HUDEP-2 (cell line): ENCODE data around the gene TYRO3.
A peak's percentile ranks its signal among the peaks of the same experiment; 100 is the strongest.

ENCODE experiments used
- DNase-seq, 76 experiments: peaks; one replicate each; lab custom pipeline; 2025; ENCODE audit not compliant: unreplicated experiment in 76 of 76; lab: John Stamatoyannopoulos, UW

TYRO3 gene

DNA sequence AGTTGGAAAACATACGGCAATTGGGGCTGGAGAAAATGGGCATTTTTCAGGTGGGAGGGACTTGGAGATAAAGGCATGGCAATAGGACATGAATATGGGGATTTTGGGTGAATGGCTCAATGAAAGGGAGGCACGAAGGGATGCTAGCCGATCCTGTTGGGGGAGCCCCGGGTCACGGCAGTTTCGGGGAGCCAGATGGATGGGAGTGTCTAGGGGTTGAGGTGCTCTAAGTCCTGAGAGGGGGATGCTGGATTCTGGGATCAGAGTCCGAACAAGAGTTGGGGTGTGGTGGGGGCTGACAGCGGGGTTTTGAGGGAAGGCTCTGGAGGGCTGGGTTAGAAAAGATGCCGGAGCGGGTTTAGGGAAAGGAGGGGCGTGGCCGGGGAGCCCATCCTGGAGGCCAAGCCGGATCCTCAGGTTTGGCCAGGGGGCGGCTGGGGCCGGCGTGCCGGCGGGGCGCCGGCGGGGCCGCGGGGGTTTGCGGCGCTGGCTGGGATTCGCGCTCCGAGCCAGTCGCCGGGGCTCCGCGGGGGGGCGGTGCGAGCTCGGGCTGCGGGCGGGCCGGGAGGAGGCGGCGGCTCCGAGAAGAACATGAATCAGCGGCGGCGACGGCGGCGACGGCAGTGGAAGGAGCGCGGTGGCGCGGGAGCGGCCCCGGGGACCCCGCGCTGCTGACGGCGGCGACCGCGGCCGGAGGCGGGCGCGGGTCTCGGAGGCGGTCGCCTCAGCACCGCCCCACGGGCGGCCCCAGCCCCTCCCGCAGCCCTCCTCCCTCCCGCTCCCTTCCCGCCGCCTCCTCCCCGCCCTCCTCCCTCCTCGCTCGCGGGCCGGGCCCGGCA, at the start of gene TYRO3:
TYRO3 (plus strand) TSS at position 813 of the 839 bp plus-strand sequence. CDS start 46 bp downstream, outside the sequence.
- DNase-seq: peak in 40 of 76 experiments; percentile 16 to 66 (median 38)

DNA sequence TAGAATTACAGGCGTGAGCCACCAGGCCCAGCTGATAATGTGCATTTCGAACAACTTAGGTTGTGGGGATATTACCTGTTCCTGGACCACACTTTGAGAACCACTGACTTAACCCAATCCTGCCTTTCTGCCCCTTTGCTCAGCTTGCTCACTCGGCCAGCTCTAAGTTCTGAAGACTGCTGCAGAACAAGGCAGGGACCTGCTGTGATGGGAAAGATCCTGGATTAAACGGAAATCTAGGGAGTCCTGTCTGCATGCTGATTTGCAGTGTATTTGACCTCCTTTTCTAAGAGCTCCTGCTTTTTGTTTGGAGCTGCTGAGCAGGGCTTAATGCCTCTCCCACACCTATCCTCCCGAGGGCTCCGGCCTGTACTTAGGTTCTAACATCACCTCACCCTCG, 48.3 kb upstream of the TYRO3 start:
- DNase-seq: no peak

DNA sequence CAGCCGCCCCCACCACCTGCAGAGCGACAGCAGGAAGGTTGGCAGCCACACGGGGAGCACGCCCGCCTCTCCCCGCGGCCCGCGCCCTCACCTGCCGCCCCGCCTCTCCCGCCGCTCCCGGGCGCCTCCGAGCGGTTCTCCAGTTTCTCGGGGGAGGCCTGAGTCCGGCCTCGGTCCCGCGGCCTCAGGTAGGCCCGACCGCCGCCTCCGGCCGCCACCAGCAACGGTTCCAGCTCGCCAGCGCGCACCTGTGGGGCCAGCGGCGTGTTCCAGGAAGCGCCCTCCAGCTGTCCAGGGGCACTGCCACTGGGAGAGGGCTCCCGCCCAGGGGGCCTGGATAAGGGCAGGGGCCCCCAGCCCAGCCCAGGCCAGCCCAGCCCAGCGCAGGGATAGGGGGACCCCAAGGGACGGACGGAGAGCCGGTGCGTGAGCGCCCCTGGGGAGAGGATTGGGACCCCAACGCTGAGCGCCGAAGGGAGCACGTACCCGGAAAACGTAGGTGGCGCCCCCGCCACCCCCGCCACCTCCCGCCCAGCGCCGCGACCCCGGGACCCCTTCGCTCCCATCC, 47.6 kb upstream of the TYRO3 start:
- DNase-seq: no peak

DNA sequence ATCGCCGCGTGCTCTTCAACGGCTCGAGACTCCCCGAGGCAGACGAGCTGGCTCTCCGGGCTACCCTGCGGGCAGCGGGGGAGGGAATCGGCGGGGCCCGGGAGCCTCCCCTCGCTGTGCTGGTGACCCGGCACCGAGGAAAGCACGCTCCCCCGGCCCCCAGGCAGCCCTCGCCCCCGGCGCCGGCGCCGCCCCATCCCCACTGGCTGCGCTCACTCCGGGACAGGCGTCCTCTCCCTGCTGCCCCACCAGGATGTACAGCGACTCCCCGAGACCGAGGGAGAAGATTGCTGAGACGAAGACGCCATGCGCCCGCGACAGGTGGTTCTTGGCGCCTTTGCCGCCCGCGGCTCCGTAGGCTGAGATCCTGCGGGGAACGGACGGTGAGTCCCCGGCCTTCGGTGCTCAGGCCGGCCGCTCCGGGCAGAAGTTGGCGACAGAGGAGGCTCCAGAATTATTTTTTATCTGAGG, 47.1 kb upstream of the TYRO3 start:
- DNase-seq: no peak

DNA sequence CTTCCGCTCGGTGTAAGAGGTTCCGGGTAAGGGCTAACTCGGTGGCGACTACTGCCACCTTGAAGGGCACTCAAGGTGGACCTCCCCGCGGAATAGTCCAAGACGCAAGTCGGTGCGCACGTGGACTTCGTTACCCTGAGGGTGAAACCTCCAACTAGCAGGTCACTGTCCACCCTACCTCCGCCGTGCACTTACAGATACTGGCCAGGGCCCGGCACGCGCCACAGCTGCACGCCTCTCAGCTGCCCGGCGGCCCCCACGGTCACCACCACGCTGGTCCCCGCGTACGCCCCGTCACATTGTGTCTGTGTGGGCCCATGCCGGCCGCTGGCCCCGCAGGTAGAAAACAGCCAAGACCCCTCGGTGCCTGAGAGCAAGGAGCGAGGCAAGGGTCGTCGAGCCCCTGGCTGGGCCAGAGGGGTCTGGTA, 46.5 kb upstream of the TYRO3 start:
- no peak for DNase-seq

DNA sequence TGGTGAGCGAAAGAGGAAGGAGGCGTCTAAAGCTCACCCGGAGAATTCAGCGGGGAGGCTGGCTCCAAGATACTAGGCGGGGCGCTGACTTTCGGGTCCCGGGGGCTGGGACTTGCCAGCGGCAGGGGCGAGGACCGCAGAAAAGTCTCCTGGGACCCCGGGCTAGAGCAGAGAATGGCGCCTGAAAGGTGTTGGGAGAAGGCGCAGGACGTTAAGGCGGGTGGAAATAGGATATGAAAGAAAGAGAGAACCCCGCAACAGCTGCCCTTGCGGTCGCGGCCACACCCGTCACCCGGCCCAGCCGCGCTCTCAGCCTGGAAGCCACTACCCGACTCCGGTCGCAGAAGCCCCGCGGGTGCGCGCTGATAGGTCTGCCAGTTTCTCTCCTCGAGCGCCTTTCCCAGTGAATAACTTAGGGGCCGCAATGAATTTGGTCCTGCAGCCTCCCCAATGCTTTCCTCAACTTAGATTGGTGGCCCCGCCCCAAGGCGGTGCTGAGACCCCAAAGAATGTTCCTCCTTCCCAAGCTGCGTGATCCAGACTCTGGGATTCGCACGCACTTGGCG, 46.0 kb upstream of the TYRO3 start:
- DNase-seq: peak in 22 of 76 experiments; percentile 5 to 49 (median 18)

DNA sequence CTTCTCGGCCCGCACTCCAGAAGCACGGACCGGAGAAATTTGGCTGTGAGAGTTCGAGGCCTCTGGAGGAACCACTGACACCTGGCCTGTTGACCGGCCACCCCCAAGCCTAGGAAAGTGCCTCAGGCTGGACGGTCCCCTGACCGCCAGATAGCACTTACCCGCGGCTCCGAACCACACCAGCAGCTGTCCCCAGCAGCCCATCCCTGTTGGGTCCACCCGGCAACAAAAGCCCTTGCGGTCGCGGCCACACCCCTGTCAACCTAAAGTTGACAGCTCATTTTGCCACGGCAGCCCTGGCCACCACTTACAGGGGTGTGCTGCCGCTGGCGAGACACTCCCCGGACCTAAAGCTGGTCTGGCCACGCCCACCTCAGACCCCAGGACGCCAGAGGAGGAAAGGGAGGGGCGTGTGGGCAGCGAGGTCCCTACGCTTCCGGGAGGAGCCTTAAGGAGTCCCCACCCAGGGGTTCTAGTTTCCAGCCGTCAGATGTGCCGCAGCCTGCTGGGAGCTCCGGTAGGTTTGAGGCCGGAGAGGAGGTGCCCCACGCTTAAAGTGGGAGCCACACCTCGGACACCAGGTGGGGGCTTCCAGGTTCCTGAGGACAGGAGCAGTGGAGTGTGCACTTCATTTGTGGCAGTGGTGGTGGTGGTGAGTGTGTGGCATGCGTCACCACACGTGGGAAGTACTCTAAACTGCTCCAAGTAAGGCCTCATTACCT, 45.3 kb upstream of the TYRO3 start, which contains the start of gene LTK:
LTK (minus strand) TSS at position 322 of the 722 bp plus-strand sequence; CDS start at position 204, 118 bp downstream.
- DNase-seq: peak in 37 of 76 experiments; percentile 11 to 52 (median 26)

DNA sequence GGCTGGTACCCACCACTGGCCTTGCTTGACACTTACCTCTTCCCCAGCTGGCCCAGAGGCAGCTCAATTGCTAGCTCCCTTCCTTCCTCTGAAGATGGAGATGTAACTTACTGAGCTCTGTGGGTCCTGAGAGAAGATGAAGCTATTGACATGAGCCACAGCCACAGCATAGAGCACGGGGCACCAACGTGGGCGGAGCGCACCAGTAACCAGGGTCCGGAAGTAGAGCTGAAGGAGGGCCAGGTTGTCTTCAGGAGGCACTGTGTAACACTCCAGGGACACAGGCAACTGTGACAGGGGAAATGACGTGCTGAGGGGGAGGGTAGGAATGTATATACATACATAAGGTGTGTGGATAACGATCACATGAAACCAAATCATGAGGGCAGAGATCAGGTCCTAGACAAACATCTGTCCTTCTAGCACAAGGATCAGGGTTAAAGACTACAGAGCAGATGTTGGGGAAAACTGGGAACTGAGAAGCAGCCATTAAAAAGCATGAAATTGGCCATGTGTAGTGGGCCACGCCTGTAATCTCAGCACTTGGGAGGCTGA, 41.0 kb upstream of the TYRO3 start:
- no peak for DNase-seq

DNA sequence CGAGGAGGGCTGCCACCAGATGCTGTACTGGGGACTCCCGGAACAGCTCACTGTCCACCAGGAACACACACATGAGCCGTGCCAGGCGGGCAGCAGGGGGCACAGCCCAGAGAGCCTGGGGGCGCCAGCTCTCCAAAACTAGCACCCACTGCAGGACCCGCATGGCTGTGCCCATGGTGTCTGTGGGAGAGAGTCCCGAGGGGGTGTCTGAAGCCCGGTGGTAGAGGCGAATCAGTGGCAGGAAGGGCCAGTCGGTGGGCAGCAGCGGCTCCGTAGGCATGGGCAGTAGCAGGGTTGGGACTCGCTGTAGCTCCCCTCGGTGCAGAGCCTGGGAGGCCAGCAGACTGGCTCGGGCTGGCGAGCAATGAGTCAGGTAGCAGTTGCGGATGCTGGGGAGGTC, 38.4 kb upstream of the TYRO3 start:
- DNase-seq: no peak

DNA sequence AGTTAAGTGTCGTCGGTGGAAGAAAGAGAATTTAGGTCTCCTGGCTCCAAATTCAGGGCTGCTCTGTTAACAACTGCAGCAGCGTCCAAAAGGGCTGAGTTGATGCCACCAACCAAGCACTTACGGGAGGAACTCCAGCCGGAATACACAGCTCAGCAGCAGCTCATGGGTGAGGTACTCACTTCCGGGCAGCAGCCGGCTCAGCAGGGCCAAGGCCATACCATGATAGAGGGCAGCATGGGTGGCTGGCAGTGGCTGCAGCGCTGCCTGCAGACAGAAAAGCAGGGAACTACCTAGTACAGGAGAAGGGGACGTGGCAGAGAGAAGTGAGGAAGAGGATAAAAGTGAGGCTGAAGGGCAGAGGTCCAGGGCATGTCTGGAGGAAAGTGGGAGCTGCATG, 37.4 kb upstream of the TYRO3 start:
- DNase-seq: no peak

DNA sequence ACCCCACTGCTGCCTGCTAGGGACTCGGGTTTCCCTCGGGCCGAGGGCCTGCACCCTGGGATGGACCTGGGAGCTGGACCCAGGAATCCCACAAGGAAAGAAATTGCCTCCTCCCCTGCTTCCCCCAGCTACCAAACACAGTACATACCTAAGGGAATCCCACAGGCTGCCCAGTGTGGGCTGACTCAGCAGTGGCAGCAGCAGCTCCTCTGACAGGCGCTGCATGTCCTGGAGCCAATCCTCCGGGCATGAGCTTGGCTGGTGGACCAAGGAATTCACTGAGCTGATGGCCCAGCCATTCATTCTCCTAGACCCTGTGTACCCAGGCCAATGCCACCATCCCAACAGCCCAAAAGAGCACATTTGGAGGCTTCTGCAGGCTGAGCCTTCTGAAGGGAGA, 35.9 kb upstream of the TYRO3 start:
- no peak for DNase-seq

DNA sequence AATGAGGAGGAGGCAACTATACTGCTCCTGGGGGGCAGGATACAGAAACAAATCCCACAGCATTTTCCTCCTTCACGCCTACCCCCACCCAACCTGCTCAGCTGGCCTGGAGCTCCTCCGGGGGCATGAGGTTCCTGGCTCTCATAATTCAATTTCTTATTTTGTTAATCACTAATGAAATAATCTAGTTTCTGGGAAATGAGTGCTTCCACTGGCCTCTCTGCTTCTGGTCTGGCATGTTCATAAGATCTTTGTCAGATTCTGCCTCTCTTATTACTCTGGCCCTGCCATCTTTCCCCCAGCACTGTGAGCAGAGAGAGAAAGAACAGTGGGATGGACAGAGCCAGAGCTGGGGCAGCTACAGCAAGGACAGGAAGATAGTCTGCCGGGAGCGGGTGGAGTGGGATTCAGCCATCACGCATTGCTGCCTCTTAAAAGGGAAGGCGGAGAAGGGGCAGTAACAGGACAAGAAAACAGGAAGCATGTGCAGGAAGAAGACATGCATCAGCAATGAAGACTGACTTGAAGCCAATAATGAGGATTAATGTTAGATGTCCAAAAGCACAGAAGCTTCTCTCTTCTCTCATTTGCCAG, 28.6 kb upstream of the TYRO3 start:
- no peak for DNase-seq

DNA sequence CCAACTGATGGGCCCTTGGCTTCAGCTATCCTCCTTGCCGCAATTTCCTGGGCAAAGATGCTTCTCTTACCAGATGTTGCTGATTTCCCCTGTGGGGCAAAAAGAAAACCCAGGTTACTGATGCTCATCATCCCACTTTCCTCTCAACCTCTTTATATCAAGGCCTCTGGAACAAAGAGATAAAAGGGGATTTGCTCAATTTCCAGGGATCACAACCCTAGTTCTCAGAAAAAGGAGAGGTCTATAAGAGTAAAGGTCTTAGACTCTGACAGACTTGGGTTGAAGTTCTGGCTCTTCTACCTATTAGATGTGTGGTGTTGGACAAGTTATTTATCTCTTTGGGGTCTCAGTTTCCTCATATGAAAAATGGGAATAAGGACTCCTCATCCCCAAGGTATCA, 23.5 kb upstream of the TYRO3 start:
- peak in 2 of 76 experiments; percentile 18 to 19 for DNase-seq

DNA sequence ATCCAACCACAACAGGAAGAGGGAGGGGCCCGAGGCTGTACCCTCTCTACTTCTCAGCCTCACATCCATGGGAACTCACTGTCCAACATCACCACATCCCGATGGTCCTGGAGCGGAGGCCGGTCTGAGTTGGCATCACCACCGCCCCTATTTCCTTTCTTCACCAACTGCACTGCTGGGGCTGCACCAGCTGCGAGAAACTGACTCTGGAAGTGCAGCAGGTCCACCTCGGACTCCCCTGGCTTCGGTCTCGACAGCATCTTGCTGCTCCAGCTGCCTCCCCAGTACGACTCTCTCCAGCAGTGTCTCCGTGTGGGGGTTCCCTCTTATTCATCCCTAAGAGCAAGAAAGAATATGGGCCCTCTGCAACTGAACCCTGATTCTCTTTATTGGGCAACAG, 22.1 kb upstream of the TYRO3 start:
- no peak for DNase-seq

DNA sequence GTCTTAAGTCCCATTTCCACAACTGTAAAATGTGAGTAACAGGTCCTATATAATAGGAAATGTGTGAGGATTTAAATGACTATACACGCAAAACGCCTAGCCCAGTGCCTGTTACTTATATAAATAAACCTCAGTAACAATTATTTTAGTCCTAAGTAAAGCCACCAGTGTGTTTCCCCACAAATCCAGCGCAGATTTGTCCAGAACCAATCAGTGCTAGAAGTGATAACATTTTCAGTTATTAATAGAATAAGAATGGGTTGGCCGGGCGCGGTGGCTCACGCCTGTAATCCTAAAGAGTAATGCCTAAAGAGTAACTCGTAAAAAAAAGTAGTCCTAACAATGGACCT, 15.5 kb upstream of the TYRO3 start:
- no peak for DNase-seq

DNA sequence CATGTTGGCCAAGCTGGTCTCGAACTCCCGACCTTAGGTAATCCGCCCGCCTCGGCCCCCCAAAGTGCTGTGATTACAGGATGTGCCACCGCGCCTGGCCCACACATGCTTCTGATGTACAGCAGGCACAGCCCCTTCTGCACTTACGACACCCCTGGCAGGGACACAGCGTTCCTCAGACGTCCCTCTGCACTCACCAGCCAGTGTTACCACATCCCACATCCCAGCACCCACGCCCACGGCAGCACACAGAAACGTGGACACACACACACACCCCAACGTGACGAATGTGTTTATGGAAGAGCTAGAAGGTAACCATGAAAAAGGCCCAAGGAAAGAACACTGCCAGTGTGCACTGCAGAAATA, 14.4 kb upstream of the TYRO3 start:
- no peak for DNase-seq

DNA sequence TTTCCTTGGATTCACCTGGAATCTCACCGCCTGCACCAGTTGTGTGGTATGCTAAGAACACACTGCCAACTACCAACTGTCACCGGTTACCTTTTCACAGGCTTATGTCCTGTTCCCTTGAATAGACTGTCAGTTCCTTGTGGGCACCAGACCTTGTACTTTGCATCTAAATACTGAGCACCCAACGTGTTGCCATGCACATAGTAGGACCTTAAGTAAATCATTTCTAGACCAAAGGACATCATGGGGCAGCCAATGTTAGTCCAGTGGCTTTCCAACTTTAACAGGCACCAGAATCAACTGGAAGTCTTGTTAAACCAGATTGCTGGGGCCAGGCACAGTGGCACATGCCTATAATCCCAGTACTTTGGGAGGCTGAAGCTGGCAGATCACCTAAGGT, 13.8 kb upstream of the TYRO3 start:
- no peak for DNase-seq

DNA sequence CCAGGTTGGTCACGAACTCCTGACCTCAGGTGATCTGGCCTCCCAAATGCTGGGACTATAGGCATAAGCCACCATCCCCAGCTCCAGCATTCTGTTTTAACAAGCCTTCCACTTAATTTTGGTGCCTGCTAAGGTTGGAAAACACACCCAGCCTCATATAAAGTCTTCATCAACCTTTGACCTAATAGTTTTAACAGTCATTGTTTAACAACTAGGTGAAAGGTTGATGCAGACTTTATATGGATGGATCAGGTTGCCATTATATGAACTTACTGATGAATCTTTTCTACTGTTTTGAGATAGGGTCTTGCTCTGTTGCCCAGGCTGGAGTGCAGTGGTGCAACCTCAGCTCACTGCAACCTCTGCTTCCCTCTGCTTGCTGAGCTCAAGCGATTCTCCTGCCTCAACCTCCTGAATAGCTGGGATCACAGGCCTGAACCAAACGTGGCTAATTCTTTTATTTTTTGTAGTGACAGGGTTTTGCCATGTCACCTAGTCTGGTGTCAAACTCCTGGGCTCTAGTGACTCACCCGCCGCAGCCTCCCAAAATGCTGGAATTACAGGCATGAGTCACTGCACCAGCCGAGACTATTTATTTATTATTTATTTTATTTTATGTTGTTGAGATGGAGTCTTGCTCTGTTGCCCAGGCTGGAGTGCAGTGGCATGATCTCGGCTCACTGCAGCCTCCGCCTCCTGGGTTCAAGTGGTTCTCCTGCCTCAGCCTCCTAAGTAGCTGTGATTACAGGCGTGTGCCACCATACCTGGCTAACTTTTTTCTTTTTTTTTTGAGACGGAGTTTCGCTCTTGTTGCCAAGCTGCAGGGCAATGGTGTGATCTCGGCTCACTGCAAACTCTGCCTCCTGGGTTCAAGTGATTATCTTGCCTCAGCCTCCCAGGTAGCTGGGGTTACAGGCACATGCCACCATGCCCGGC, 11.9 kb upstream of the TYRO3 start:
- DNase-seq: no peak

DNA sequence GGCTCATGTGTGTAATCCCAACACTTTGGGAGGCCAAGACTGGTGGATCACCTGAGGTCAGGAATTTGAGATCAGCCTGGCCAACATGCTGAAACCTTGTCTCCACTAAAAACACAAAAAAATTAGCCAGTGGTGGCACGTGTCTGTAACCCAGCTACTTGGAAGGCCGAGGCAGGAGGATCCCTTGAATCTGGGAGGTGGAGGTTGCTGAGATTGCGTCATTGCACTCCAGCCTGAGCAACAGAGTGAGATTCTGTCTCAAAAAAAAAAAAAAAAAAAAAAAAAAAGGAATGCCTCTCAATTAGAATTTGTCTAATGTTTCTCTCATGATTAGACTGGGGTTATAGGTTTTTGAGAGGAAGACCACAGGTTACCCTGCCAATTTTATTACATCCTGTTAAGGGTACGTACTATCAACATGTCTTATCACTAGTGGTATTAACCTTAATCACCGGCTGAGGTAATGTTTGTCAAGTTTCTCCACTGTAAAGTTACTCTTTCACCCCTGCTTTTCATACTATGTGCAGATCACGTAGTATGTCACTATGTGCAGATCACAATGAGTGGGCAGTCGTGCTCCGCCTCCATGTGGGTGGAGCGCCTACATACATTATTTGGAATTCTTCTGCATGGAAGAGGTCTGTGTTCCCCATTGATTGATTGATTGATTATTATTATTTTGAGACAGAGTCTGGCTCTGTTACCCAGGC, 8.8 kb upstream of the TYRO3 start:
- no peak for DNase-seq
